NCI-H345 treated with DMSO at 0.1 percent for 48 hours (cell line): Measurements from ENCODE around the gene PRUNE1.

Source experiments
- DNase-seq: peaks from one replicate; lab custom pipeline; 2025; ENCODE audit not compliant: unreplicated experiment; lab: John Stamatoyannopoulos, UW

Gene PRUNE1

GRCh38 chr1:151008244-151009205 lies at the start of gene PRUNE1:
TSS of gene PRUNE1 (plus strand) at chr1:151008449. CDS start at chr1:151008633, 184 bp downstream.
- DNase-seq, result peak; percentile 99

- no peak for DNase-seq
Measured at GRCh38 chr1:150960646-150961045, 47.6 kb upstream of the PRUNE1 start.

GRCh38 chr1:150961756-150962155 lies 46.5 kb upstream of the PRUNE1 start:
- DNase-seq, result no peak

GRCh38 chr1:150963321-150964163 lies 44.7 kb upstream of the PRUNE1 start:
- no peak for DNase-seq

GRCh38 chr1:150964164-150964489 lies 44.1 kb upstream of the PRUNE1 start:
- no peak for DNase-seq

- DNase-seq, result no peak
Measured at GRCh38 chr1:150965605-150966004, 42.6 kb upstream of the PRUNE1 start.

- DNase-seq, result no peak
Measured at GRCh38 chr1:150966011-150966410, 42.2 kb upstream of the PRUNE1 start.

GRCh38 chr1:150967936-150968335 lies 40.3 kb upstream of the PRUNE1 start:
- DNase-seq, result no peak

GRCh38 chr1:150968491-150968890 lies 39.8 kb upstream of the PRUNE1 start:
- DNase-seq, result no peak

GRCh38 chr1:150969626-150970025 lies 38.6 kb upstream of the PRUNE1 start:
- DNase-seq, result no peak

GRCh38 chr1:150970808-150971582 lies 37.3 kb upstream of the PRUNE1 start:
- no peak for DNase-seq

- DNase-seq, result no peak
Measured at GRCh38 chr1:150971583-150972416, 36.4 kb upstream of the PRUNE1 start.

GRCh38 chr1:150972417-150972940 lies 35.8 kb upstream of the PRUNE1 start:
- no peak for DNase-seq

GRCh38 chr1:150973258-150973835 lies 34.9 kb upstream of the PRUNE1 start:
- no peak for DNase-seq

- DNase-seq, result peak; percentile 50
Measured at GRCh38 chr1:150973836-150974579, 34.2 kb upstream of the PRUNE1 start.

- DNase-seq, result peak; percentile 44
Measured at GRCh38 chr1:150974580-150975478, 33.4 kb upstream of the PRUNE1 start, which contains the start of gene CERS2. TSS of gene CERS2 (minus strand) at chr1:150974835. CDS start at chr1:150969090, 5,745 bp downstream.

- DNase-seq, result no peak
Measured at GRCh38 chr1:150976401-150976821, 31.8 kb upstream of the PRUNE1 start.
